SJSA1 (cell line): ENCODE results near the gene SGCA. TPM values are rescaled to one million over a fixed set of nuclear protein-coding genes. Genes with fewer than 3 reads are reported as not detected.
A peak's percentile ranks its signal among the peaks of the same experiment; 100 is the strongest.

Experiments used
- DNase-seq, 2 experiments: peaks; one replicate each; pipeline ENCODE4 v3.0.0-alpha.2; 2015 to 2020; ENCODE audit warnings: low spot score in 2 of 2, low read depth in 1 of 2
- H3K27ac ChIP-seq: fragments of 250-450 bp; sonication (Bioruptor Pico); 2 replicates; pipeline ENCODE4 v1.5.1; 2020; ENCODE audit warnings: mild to moderate bottlenecking, moderate library complexity
- H3K27me3 ChIP-seq: fragments of 250-450 bp; sonication (Bioruptor Pico); replicated peaks from 2 replicates; pipeline ENCODE4 v1.5.1; 2020; ENCODE audit warnings: mild to moderate bottlenecking, moderate library complexity
- H3K36me3 ChIP-seq: fragments of 250-450 bp; sonication (Bioruptor Pico); 2 replicates; pipeline ENCODE4 v1.5.1; 2020; ENCODE audit warnings: mild to moderate bottlenecking
- H3K4me1 ChIP-seq: fragments of 250-450 bp; sonication (Bioruptor Pico); replicated peaks from 2 replicates; pipeline ENCODE4 v1.6.1; 2021; ENCODE audit warnings: mild to moderate bottlenecking
- H3K4me3 ChIP-seq: fragments of 250-450 bp; sonication (Bioruptor Pico); 2 replicates; pipeline ENCODE4 v1.5.1; 2020; ENCODE audit warnings: mild to moderate bottlenecking
- H3K9me3 ChIP-seq: fragments of 250-450 bp; sonication (Bioruptor Pico); replicated peaks from 2 replicates; pipeline ENCODE4 v1.5.1; 2020; ENCODE audit warnings: mild to moderate bottlenecking
- total RNA-seq: library from RNA; depleted of rRNA; stranded (reverse); fragments of >200 nt; shearing (Covaris generic); gene quantifications from 2 replicates; pipeline ENCODE4 v1.2.3, GENCODE V29; 2014

SGCA gene
- total RNA-seq, 1 experiment from 2014 or later = 2.4 TPM

GRCh38 chr17:50139950-50140885, 25.6 kb upstream of the SGCA start:
- Histone ChIP-seq H3K4me3 (no peak overlapping the region), H3K4me1 (no peaks in the 10 kb centered on the region), H3K36me3 (peaks cover 98% of the 10 kb centered on the region), H3K27ac (no peak overlapping the region), H3K9me3 (no peaks in the 10 kb centered on the region), H3K27me3 (no peaks in the 10 kb centered on the region)
- DNase-seq = peak; percentile 65 to 88

- no peak for DNase-seq
- Histone ChIP-seq H3K4me3 (no peak overlapping the region), H3K4me1 (no peaks in the 10 kb centered on the region), H3K9me3 (no peaks in the 10 kb centered on the region), H3K27me3 (no peaks in the 10 kb centered on the region), H3K27ac (no peak overlapping the region), H3K36me3 (peaks cover 98% of the 10 kb centered on the region)
Measured at GRCh38 chr17:50141026-50141744, 24.6 kb upstream of the SGCA start.

- Histone ChIP-seq H3K27me3 (no peaks in the 10 kb centered on the region), H3K9me3 (no peaks in the 10 kb centered on the region), H3K27ac (no peak overlapping the region), H3K4me1 (peaks cover 5% of the 10 kb centered on the region; the same call in 1 of the 2 replicates), H3K36me3 (peaks cover 98% of the 10 kb centered on the region), H3K4me3 (no peak overlapping the region)
- no peak for DNase-seq
Measured at GRCh38 chr17:50141745-50142110, 24.1 kb upstream of the SGCA start.

- peaks cover 24% of the 10 kb centered on the region for H3K4me1 ChIP-seq
- H3K9me3 ChIP-seq = no peaks in the 10 kb centered on the region
- H3K36me3 ChIP-seq = peaks cover 98% of the 10 kb centered on the region
- no peaks in the 10 kb centered on the region for H3K27me3 ChIP-seq
- no peak for DNase-seq
- H3K4me3 ChIP-seq = no peak overlapping the region
- no peak overlapping the region for H3K27ac ChIP-seq
Measured at GRCh38 chr17:50143461-50144176, 22.2 kb upstream of the SGCA start.

- no peak overlapping the region for H3K4me3 ChIP-seq
- H3K27ac ChIP-seq = no peak overlapping the region
- no peaks in the 10 kb centered on the region for H3K9me3 ChIP-seq
- H3K4me1 ChIP-seq = peaks cover 29% of the 10 kb centered on the region
- peaks cover 95% of the 10 kb centered on the region for H3K36me3 ChIP-seq
- DNase-seq = no peak
- H3K27me3 ChIP-seq = no peaks in the 10 kb centered on the region
Measured at GRCh38 chr17:50144355-50144754, 21.4 kb upstream of the SGCA start.

- no peak overlapping the region for H3K27ac ChIP-seq
- DNase-seq = no peak
- no peak overlapping the region for H3K4me3 ChIP-seq
- no peaks in the 10 kb centered on the region for H3K9me3 ChIP-seq
- H3K36me3 ChIP-seq = peaks cover 95% of the 10 kb centered on the region
- peaks cover 35% of the 10 kb centered on the region for H3K4me1 ChIP-seq
- H3K27me3 ChIP-seq = no peaks in the 10 kb centered on the region
Measured at GRCh38 chr17:50144845-50145531, 20.8 kb upstream of the SGCA start.

GRCh38 chr17:50145532-50146229, 20.1 kb upstream of the SGCA start:
- Histone ChIP-seq H3K27ac (no peak overlapping the region), H3K36me3 (peaks cover 93% of the 10 kb centered on the region), H3K4me3 (no peak overlapping the region), H3K9me3 (no peaks in the 10 kb centered on the region), H3K4me1 (peaks cover 38% of the 10 kb centered on the region), H3K27me3 (no peaks in the 10 kb centered on the region)
- no peak for DNase-seq

GRCh38 chr17:50146230-50146926, 19.4 kb upstream of the SGCA start:
- H3K27ac ChIP-seq = no peak overlapping the region
- H3K9me3 ChIP-seq = no peaks in the 10 kb centered on the region
- H3K4me1 ChIP-seq = peaks cover 42% of the 10 kb centered on the region
- no peak for DNase-seq
- H3K27me3 ChIP-seq = no peaks in the 10 kb centered on the region
- peaks cover 87% of the 10 kb centered on the region for H3K36me3 ChIP-seq
- no peak overlapping the region for H3K4me3 ChIP-seq

- no peak for DNase-seq
- Histone ChIP-seq H3K4me1 (peaks cover 47% of the 10 kb centered on the region), H3K9me3 (no peaks in the 10 kb centered on the region), H3K27ac (no peak overlapping the region), H3K36me3 (peaks cover 80% of the 10 kb centered on the region), H3K4me3 (no peak overlapping the region), H3K27me3 (no peaks in the 10 kb centered on the region)
Measured at GRCh38 chr17:50146927-50147665, 18.7 kb upstream of the SGCA start.

GRCh38 chr17:50147841-50148225, 18.0 kb upstream of the SGCA start:
- Histone ChIP-seq H3K36me3 (peaks cover 72% of the 10 kb centered on the region), H3K27me3 (no peaks in the 10 kb centered on the region), H3K9me3 (no peaks in the 10 kb centered on the region), H3K27ac (no peak overlapping the region), H3K4me1 (peaks cover 54% of the 10 kb centered on the region), H3K4me3 (peak overlapping the region; percentile 88)
- no peak for DNase-seq

GRCh38 chr17:50148226-50149090, 17.3 kb upstream of the SGCA start:
- DNase-seq = peak; percentile 77 to 83
- H3K36me3 ChIP-seq = peaks cover 68% of the 10 kb centered on the region
- peaks cover 54% of the 10 kb centered on the region for H3K4me1 ChIP-seq
- peak overlapping the region; percentile 88 for H3K4me3 ChIP-seq
- no peak overlapping the region for H3K27ac ChIP-seq
- H3K27me3 ChIP-seq = no peaks in the 10 kb centered on the region
- H3K9me3 ChIP-seq = no peaks in the 10 kb centered on the region
